Measurements from ENCODE around the gene CLASRP.

CLASRP gene

DNA sequence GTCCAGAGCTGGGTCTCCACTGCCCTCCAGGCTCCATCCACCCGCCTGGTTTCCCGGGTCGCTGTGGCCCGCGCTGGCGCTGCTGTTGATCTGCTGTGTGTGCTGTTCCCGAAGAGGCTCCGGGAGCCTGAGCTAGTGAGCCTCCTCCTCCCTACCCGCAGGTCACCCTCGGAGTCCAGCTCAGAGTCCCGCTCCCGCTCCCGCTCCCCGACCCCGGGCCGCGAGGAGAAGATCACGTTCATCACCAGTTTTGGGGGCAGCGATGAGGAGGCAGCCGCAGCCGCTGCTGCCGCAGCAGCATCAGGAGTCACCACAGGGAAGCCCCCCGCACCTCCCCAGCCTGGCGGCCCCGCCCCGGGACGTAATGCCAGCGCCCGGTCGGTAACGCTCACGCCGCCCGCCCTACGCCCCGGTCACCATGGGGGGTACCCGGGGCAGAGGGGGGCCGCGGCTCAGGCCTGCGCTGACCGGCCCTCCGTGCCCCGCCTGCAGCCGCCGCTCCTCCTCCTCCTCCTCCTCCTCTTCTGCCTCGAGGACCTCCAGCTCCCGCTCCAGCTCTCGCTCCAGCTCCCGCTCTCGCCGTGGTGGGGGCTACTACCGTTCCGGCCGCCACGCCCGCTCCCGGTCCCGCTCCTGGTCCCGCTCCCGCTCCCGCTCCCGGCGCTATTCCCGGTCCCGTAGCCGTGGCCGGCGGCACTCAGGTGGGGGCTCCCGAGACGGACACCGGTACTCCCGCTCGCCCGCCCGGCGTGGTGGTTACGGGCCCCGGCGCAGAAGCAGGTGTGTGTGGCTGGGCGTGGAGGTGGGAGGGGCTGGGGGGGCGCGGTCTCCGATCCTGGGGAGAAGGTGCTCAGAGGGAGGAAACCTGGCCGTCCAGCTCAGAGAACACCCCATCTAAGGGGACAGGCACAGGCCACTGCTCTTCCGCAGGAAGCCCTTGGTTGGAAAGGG is 25.3 kb downstream of the CLASRP start:
- DNase-seq = no peak

DNA sequence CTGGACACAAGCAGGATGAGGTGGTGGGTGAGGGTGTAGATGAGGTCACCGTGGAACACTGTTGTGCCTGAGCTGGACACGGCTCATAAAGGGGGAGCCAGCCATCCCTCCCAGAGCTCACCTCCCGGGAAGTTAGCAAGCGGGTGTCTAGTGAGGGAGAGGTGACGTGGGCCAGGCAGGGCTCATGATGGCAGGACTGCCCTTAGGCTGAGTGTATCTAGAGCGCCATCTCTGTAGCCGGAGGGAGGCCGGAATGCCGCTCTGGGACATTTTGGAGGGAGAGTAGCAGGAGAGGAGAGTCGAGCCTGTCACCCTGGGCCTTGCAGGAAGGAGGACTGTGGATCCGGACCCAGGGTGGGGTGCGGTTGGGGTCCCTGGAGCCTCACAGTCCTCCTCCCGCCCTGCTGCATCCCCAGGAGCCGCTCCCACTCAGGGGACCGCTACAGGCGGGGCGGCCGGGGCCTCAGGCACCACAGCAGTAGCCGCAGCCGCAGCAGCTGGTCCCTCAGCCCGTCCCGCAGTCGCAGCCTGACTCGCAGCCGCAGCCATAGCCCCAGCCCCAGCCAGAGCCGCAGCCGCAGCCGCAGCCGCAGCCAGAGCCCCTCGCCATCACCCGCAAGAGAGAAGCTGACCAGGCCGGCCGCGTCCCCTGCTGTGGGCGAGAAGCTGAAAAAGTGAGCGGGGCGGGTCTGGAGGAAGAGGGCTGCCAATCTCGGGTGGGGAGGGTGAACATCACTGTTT is 28.2 kb downstream of the CLASRP start:
- DNase-seq = no peak

DNA sequence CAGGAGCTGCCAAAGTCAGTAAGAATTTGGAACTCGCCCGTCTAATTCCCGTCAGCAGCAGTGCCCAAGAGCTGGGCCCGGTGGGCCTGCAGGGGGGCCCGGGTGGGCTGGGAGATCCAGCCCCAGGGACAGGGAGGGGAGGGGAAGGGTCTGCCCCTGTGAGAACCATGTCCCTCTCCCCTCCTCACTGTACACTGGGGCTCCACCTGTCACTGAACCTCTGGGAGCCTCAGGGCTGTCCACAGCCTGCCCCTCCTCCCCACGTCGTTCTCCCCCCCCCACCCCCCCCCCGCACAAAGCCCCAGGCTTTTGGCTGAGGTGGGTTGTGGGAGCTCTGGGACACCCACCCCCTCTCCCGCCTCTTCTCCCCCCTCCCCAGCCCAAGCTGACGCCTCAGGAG is 29.2 kb downstream of the CLASRP start:
- DNase-seq = no peak

DNA sequence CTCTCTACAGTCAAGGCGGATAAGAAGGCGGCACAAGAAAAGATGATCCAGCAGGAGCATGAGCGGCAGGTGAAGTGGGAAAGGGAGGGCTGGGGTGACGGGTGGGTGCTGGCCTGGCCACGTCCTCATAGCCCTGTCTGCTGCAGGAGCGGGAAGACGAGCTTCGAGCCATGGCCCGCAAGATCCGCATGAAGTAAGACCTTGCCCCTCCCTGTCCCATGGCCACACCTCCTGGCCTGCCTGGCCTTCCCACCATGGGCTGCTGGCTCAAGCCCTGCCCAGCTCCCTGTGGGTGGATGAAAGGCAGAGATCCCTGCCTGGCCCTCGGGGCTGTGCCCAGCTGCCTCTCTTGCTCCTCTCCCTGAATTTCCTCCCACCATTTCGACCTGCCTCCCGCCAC is 30.2 kb downstream of the CLASRP start:
- no peak for DNase-seq

DNA sequence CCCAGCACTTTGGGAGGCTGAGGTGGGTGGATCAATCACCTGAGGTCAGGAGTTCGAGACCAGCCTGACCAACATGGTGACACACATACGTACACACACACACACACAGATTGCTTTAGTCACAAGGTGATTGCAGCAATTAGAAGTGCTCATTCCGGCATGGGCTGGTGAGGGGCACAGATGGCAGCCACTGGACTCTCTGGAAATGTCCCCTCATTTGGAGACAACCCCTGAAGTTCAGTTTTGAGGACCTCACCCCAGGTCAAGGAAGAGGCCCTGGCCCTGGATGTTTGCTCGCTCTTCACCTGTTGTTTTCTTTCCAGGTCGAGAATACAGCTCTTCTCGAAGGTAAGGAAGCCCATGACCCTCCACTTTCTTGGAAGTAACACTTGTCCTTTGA is 31.4 kb downstream of the CLASRP start:
- DNase-seq = no peak

DNA sequence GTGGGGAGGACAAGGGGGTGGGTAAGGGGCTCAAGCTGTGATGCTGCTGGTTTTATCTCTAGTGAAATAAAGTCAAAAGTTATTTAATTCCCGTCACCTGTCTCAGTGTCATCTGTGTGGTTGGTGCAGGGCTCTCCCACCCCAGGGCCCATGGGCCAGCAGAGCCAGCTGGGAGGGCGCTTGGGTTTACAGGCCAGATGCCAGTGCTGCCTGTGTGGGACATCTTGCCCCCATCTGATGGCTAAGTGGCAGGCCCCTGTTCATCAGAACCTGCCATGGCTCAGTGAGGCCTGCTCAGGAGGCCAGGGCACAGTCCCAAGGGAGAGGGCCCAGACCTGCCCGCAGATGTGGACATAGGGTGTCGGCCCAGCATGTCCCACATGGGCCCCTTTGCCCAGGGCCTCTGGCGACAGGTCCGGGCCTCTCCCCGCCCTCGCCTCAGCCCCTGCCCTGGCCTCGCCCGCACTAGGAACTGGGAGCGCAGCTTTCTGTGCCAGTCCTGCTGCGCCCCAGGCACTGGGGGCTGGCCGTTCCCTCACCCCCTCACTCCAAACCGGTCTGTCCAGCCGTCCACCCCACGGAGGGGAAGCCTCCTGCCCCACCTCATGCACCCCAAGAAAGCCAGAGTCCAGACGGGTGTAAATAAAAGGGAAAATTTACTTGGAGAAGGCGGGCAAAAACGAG is 32.2 kb downstream of the CLASRP start:
- no peak for DNase-seq

DNA sequence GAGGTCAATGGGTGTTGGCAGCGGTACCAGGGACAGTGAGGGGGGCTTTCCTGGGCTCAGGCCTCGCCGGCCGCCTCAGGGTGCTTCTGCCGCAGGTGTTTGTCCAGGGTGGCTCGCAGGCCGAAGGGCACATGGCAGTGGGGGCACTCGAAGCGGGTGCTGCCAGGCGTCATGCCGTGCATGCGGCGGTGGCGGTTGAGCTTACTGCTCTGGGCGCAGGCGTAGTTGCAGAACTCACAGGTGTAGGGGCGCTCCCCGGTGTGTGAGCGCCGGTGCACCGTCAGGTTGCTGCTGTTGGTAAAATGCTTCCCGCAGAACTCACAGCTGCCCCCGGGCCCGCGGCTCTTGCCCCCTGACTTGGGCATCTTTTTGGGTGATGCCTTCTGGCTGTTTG is 32.7 kb downstream of the CLASRP start:
- DNase-seq = no peak

DNA sequence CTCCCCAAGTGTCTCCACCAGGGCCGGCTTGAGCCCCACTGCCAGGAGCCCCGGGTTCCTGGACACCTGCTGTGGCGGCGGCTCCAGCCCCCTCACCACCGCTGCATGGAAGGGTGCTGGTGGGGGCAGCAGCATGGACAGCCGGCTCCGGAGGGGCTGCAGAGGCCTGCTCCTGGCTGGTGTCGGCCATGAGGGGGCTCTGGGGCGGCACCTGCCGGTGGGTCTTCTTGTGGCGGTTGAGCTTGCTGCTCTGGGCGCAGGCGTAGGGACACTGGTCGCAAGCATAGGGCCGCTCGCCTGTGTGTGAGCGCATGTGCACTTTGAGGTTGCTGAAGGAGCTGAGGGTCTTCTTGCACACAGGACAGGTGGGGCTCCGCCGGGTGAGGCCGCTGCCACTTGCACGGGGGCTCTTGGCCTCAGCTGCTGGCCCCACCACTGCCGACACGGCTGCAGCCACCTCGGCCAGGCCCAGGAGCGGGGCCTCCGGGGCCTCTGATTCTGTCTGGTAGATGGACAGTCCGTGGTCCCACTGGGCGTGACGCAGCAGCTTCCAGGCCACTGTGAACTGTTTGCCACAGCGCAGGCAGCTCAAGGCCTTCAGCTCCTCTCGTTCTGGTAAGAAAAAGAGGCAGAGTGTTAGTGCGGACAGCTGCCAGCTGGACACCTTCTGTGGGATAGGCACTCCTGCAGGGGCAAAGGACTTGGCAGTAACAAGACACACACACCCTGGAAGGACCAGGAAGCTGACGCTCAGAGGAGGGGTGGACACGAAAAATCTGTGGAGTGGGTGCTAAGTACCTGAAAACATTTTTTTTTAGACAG is 33.3 kb downstream of the CLASRP start:
- DNase-seq = no peak

DNA sequence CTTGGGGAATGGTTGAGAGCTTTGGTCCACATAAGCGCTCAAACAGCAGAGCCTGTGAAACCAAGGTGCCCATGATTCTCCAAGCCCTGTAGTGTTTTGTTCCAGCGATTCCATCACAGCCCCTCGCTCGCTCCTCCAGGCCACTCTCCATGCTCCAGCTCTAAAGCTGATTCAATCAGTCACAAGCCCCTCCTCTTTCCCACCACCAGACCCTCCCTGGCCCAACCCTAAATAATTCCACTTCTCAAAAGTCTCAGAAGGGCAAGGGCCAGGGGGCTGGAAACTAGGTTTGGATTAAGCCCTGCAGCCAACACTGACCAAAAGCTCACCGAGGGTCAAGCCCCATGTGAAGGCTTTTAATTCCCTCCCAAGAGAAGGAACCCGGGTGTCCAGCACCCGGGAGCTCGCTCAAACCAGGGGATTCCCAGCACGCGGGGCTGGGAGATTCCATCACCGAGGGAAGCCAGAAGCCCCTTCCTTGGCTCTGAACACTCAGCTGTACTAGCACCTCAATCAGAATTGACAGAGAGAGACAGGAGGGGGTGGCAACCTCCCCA is 36.0 kb downstream of the CLASRP start:
- DNase-seq = no peak

DNA sequence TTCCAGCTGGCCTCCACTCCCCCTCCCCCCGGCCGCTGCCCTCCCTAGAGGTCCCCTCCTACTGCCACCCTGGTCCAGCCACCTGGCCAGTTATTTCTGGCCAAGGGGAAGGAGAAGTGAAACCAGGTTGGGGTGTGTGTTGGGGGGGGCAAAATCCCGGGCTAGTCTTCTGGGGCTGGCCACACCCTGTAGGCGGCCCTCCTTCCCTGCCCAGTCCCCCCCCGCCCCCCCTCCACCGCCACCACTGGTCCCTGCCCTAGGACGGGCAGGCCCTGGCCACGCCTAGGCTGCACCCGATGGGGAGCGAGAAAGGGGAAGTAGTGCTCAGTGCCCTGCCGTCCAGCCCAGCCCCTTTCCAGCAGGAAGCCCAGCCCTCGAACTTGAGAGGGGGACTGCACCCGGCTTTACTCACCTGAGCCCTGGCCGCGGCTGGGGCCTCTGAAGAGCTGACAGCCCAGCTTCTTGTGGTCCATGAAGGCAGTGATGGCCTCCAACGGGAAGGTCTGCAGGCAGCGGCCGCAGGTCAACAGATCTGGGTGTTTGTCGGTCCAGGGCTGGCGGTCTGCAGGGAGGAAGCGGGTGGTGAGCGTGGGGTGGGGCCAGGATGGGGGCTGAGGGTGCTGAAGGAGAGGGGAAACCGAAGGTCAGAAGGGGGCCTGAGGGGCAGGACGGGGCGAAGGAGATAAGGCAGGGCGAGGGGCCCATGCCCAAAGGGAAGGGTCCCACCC is 36.6 kb downstream of the CLASRP start:
- DNase-seq = peak; percentile 22

DNA sequence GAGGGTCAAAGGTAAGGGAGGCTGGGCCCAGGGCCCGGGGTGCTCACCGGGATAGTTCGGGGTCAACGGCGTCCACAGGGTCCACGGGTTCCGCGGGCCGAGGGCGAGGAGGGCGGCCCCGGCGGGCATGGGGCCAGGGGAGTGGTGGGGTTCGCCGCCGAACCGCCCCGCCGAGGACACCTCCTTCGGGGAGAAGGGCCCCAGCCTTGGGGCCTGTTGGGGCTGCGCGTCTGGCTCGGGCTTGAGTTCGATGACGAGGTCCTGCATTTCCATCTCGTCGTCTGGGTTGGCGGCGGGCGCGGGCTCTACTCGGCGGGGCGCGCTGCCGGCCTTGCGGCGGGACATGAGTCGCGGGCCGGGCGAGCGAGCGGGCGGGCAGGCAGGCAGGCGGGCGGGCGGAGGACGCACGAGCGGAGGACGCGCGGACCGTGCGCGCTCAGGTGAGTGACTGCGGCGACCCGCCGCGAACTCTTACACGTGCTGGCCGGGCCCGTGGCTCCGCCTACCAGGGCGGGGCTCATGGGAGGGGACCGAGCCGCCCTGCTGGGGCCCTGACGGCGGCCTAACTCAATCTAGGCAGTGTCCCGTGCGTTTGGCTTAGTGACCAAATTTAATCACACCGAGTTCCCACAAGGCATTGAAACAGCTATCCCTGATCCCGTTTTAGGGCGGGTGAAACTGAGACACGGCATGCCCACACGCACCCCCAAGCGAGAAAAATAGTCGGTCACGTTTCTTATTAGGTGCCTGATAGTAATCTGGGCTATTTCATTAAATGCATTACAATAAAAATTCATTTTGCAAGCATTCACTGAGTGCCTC is 37.4 kb downstream of the CLASRP start, which contains the start of gene ZNF296:
ZNF296 (minus strand) TSS at position 450 of the 822 bp plus-strand sequence; CDS start at position 345, 105 bp downstream.
- DNase-seq = peak; percentile 26

DNA sequence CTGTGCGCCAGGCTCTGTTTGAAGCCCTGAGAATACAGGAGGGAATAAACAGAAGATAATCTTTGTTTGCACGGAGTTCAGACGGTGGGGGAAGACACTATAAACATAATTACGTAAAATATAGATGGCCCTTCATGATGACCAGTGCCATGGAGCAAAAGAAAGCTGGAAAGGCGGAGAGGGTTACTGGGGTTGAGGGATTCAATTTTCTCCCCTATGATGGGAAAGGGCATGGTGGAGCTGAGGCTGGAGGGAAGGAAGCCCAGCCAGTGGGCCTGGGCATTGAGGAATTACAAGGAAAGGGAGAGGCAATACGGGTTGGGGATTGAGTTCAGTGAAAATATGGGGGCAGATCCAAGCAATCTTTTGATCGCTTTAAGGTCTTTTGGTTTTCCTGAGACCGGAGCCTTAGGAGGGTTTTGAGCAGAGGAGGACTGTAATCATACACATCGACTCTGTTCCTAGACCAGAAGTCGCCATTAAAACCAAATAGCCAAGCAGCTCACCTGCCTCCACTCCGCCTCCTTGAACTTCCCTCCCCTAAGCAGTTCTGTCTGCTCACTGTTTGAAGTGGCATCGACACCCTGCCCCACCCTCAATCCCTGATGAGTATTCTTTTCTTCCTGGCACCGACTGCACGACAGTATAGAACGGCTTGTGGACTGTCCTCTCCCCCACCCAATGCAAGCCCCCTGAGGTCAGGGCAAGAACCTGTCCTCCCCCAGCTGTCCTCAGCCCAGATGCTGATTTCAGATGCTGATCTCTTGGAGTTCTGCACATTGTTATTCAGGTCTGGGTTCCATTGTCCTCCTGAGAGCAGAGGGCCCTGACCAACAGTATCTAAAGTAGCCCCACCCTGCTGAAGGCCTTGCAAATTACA is 38.2 kb downstream of the CLASRP start:
- DNase-seq = no peak

DNA sequence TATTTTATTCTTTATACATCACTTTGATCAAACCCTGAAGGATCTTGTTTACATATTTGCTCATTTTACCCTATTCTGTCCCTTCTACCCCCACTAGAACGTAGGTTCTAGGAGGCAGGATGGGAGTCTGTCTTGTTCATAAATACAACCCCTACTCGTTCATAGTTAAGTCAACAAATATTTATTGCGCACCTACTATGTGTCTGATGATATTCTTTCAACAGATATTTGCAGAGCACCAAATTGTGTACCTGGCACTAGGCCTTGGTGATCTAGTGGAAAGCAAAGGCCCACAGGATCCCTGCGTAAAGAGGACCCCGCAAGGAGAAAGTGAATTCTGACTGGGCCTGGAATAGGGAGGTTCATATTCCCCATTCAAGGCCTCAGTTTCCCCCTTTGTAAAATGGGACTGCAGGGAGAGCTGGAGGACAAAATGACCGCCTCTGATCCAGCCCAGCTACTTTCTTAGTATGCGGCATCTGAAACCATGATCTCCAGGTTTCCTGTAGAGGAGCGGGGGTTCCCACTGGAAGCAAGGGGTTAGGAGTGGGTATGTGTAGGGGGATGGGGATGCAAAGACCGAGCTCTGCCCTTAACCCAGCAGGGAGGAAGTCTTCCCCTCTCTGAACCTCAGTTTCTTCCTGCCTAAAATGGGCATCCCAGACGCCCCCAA is 39.7 kb downstream of the CLASRP start:
- DNase-seq = no peak

DNA sequence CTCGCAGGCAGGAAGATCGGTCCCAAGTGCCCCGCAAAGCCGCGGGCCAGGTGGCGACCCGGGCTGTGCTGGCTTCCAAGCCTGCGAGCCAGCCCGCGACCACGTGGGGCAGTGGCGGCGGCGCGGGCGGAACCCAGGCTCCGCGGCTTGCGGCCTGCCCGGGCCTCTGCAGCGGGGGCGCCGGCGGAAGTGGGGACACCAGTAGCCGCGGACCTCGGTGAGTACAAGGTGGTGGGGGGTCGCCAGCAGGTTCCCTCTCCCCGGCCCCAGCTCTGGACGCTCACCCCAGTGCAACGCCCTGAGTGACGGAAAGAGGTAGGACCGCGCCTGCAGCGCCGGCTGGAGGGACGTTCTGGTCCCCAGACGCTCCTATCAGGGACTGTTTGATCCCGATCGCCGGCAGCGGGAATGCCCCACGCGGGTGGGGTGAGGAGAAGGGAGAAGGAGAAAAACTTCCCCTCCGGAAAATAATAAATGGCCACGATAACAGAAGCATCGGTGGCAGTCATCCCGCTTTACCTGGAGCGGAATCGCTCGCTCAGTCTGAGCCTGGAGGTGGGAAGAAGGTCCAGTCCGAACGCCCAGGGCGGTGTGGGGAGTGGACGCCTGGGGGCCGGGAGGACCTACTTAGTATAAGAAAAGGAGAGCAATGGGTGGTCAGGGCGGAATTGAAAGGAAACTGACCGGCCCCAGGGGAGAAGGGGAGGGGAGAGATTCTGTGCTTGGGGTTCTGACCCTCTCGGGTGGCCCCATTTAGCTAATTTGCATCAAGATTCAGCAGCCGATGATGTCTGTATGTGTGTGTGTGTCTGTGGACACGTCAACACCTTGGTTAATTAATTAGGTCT is 40.4 kb downstream of the CLASRP start, which contains the start of gene GEMIN7:
GEMIN7 (plus strand) TSS at position 198 of the 848 bp plus-strand sequence. CDS start 10,855 bp downstream, outside the sequence.
- DNase-seq = peak; percentile 67

DNA sequence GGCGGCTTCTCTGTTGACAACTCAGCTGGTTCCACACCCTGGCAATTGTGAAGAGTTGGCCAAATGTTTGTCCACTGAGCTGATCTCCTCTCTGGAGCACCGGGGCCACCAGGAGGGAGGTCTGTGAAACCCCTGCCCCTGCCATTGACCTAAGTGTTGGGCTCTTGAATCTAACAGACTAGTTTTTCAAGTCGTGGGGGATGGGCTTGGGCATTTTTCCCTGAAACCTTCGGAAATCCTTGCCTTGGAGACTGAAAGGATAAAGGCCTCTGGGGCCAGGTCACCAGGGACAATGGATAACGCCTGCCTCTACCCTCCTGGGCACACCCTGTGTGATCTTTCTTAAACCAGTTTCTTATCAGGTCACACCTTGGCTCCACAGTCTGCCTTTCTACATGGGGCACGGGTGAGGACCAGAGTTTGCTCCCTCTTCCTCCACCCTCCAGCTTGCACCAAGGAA is 41.1 kb downstream of the CLASRP start:
- DNase-seq = no peak

DNA sequence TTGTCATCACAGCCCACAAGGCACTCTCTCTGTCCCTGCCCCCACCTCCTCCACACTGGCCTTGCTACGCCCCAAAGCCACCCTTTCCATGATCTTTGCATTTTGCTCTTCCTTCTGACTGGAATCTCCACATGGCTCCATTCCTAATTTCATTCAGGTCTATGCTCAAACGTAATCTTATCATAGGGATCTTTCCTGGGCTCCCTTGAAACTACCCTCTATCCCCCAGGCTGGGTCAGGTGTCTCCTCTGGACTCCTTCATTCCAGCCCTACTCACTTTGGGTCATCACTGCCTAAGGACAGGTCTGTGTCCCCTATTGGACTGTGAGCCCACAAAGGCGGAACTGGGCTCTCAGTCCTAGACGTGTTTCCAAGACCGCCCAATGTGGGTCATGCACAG is 43.3 kb downstream of the CLASRP start:
- no peak for DNase-seq

DNA sequence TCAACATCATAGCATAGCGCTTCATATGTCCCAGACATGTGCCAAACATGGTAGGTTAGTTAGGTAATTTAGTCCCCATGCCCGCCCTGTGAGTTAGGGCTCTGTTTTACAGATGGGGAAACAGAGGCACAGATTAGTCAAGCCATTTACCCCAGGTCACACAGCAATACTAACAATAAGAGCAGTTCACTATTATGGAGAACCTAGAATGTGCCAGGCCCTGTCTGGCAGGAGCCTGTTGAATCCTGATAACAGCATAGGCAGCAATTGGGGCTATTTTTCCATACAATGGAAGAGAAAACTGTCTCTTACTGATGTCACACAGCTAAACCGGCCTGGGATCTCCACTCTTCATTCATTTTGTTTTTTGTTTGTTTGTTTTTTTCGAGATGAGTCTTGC is 47.6 kb downstream of the CLASRP start:
- no peak for DNase-seq

DNA sequence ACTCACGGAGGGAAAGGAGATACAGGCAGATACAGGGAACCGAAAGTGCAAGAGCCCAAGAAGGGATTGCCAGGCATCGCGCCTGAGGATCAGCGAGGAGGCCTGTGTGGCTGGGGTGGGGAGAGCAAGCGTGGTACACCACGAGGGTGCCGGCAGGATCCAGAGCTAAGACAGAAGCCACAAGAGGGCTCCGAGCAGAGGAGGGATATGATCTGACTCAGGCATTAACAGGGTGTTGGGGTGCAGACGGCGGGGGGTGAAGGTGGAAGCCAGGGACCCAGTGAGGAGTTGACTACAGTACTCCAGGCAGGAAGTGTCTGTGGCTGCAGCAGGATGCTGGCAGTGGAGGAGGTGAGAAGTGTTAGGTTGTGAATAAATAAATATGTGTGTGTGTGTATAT is 48.7 kb downstream of the CLASRP start:
- DNase-seq = no peak

Measured in fibroblast of upper back skin (primary cell).